ENCODE measurements around the gene PPP2R1B.
"Not testable (repeated sequence)": the region's sequence is repeated elsewhere in the genome, so short reads cannot be mapped to it uniquely, and the experiment has no call there.

The PPP2R1B gene

GRCh38 chr11:111782109-111782741 lies 16.0 kb upstream of the PPP2R1B start:
- DNase-seq (ENCODE audit: low read depth) = no peak

GRCh38 chr11:111779118-111779517 lies 12.9 kb upstream of the PPP2R1B start:
- DNase-seq (ENCODE audit: low read depth) = no peak

- DNase-seq (ENCODE audit: low read depth) = no peak
Observed at GRCh38 chr11:111778047-111778558, 11.9 kb upstream of the PPP2R1B start.

- DNase-seq (ENCODE audit: low read depth) = peak; percentile 84
Observed at GRCh38 chr11:111777094-111778046, 11.2 kb upstream of the PPP2R1B start.

- no peak for DNase-seq (ENCODE audit: low read depth)
Observed at GRCh38 chr11:111776398-111777093, 10.4 kb upstream of the PPP2R1B start.

GRCh38 chr11:111774955-111775710 lies 8.9 kb upstream of the PPP2R1B start:
- peak; percentile 14 for DNase-seq (ENCODE audit: low read depth)

GRCh38 chr11:111772535-111772934 lies 6.3 kb upstream of the PPP2R1B start:
- DNase-seq (ENCODE audit: low read depth) = no peak

- not testable (repeated sequence) for DNase-seq (ENCODE audit: low read depth)
Observed at GRCh38 chr11:111771205-111771604, 5.0 kb upstream of the PPP2R1B start.

- DNase-seq (ENCODE audit: low read depth) = no peak
Observed at GRCh38 chr11:111770581-111771134, 4.5 kb upstream of the PPP2R1B start.

GRCh38 chr11:111766834-111767142 lies 599 bp upstream of the PPP2R1B start:
- DNase-seq (ENCODE audit: low read depth) = no peak

GRCh38 chr11:111765320-111765983 lies 737 bp downstream of the PPP2R1B start:
- peak; percentile 14 for DNase-seq (ENCODE audit: low read depth)

- DNase-seq (ENCODE audit: low read depth) = peak; percentile 18
Observed at GRCh38 chr11:111764621-111765020, 1.6 kb downstream of the PPP2R1B start.

- DNase-seq (ENCODE audit: low read depth) = peak; percentile 29
Observed at GRCh38 chr11:111762981-111763643, 3.1 kb downstream of the PPP2R1B start.

- no peak for DNase-seq (ENCODE audit: low read depth)
Observed at GRCh38 chr11:111762526-111762925, 3.7 kb downstream of the PPP2R1B start.

- no peak for DNase-seq (ENCODE audit: low read depth)
Observed at GRCh38 chr11:111761036-111761435, 5.2 kb downstream of the PPP2R1B start.

GRCh38 chr11:111759778-111760407 lies 6.3 kb downstream of the PPP2R1B start:
- no peak for DNase-seq (ENCODE audit: low read depth)

GRCh38 chr11:111759376-111759775 lies 6.8 kb downstream of the PPP2R1B start:
- no peak for DNase-seq (ENCODE audit: low read depth)

GRCh38 chr11:111756097-111756496 lies 10.1 kb downstream of the PPP2R1B start:
- no peak for DNase-seq (ENCODE audit: low read depth)

- DNase-seq (ENCODE audit: low read depth) = no peak
Observed at GRCh38 chr11:111749646-111750045, 16.5 kb downstream of the PPP2R1B start.
